HG02759 (cell line): ENCODE measurements around the gene PLCB2.

Experiments
- ATAC-seq: cut with Tn5 transposase; IDR thresholded peaks from one replicate; pipeline ENCODE4 v1.9.1; 2021; ENCODE audit warnings: mild to moderate bottlenecking, moderate library complexity; ENCODE audit not compliant: unreplicated experiment

Gene PLCB2, protein sequence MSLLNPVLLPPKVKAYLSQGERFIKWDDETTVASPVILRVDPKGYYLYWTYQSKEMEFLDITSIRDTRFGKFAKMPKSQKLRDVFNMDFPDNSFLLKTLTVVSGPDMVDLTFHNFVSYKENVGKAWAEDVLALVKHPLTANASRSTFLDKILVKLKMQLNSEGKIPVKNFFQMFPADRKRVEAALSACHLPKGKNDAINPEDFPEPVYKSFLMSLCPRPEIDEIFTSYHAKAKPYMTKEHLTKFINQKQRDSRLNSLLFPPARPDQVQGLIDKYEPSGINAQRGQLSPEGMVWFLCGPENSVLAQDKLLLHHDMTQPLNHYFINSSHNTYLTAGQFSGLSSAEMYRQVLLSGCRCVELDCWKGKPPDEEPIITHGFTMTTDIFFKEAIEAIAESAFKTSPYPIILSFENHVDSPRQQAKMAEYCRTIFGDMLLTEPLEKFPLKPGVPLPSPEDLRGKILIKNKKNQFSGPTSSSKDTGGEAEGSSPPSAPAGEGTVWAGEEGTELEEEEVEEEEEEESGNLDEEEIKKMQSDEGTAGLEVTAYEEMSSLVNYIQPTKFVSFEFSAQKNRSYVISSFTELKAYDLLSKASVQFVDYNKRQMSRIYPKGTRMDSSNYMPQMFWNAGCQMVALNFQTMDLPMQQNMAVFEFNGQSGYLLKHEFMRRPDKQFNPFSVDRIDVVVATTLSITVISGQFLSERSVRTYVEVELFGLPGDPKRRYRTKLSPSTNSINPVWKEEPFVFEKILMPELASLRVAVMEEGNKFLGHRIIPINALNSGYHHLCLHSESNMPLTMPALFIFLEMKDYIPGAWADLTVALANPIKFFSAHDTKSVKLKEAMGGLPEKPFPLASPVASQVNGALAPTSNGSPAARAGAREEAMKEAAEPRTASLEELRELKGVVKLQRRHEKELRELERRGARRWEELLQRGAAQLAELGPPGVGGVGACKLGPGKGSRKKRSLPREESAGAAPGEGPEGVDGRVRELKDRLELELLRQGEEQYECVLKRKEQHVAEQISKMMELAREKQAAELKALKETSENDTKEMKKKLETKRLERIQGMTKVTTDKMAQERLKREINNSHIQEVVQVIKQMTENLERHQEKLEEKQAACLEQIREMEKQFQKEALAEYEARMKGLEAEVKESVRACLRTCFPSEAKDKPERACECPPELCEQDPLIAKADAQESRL

DNA sequence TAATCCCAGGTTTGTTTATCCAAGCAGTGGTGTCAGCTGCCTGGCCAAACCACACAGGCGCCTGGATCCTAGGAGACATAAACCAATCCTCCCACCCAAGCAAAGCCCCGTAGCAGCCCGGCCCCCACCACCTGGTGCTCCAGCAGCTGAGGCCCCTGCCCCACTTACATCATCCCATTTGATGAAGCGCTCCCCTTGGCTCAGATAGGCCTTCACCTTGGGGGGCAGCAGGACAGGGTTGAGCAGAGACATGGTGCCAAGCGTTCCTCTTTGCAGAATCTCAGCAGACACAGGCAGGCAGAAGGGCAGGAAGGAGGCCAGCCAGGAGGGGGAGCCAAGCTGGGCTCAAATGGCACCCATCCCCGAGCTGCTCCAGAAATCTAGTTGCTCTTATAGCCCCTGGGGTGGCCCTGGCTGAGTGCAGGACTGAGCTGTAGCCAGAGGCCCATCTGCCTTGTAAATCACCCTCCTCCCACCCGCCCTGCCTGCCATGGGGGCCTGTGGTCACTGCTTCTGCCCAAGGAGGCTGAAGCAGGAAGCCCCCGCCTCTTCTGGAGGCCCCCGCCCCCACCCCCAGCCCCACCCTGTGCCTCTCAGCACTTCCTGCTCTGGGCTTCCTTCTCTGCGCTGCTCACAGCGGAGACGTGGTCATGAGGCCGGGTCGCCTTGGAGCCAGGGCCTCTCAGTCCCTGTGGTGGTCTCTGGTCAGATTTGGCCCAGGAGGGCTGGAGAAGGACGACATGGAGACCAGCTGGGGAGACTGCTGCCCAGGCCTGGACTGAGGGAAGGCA is at the start of gene PLCB2:
PLCB2 (minus strand) TSS at position 515 of the 791 bp plus-strand sequence; CDS start at position 252, 263 bp downstream.
- ATAC-seq = peak; percentile 63

DNA sequence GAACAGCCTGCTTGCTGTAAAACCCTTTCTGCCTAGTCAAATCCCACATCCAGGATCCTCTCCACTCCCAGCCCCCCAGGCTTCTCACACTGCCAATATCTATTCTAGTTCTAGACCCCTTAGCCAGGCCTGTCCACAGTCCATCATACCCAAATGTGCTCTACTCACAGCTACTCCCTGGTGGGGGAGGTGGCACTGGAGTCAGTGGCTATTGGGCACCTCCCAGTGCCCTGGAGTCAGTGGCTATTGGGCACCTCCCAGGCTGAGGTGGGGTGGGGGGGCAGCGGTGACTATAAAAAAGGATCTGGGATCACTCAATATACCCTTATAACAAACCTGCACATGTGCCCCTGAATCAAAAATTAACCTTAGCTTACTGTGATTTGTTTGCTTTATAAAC is 49.5 kb upstream of the PLCB2 start:
- ATAC-seq = no peak

DNA sequence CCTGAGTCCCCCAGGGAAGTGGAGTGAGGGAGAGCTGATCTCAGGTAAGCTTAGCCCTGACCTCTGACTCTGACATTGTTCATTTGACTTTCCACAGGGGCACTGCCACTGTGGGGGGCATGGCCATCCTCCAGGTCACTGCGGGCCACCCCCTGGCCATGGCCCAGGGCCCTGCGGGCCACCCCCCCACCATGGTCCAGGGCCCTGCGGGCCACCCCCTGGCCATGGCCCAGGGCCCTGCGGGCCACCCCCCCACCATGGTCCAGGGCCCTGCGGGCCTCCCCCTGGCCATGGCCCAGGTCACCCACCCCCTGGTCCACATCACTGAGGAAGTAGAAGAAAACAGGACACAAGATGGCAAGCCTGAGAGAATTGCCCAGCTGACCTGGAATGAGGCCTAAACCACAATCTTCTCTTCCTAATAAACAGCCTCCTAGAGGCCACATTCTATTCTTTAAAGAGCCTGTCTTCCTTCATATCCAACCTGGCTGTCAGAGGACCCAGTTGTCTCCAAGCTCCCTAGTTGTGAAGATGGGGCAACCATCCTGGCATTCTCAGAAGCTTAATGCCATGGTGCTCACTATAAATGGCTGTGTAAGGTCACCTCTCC is 48.3 kb upstream of the PLCB2 start:
- no peak for ATAC-seq

DNA sequence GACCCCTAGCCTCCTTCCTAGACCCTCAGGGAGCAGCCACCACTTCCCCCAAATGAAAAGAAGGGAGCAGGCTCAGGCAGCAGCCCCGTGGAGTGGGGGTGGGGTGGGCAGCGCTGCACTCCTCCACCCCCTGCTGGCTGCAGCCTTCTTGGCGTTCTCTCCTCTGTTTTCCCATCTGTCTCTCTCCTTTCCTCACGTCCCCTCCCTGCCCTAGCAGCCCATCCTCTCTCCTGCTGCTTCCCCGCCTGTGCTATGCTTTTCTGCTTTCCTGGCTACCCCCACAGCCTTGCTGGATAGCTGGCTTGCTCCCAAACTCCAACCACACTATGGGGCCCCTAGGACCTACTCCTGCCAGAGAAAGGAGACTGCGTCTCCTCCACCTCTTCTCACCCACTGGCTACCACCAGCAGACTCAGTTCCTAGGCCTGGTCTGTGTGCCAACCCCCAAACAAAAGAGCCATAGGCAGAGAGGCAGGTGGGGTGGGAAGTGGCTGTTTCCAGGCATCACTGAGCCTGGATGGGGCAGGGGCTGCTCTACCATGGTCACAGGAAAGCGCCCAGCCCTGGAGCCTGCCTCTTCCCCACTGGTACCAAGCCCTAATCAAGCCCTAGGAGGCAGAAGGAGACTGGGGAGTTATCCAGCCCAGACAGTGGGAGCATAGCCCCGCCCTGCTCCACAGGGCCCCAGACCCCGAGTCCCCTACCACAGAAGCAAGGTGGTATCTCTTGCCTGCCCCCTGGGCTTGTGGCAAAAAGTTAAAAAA is 46.9 kb upstream of the PLCB2 start:
- ATAC-seq = no peak

DNA sequence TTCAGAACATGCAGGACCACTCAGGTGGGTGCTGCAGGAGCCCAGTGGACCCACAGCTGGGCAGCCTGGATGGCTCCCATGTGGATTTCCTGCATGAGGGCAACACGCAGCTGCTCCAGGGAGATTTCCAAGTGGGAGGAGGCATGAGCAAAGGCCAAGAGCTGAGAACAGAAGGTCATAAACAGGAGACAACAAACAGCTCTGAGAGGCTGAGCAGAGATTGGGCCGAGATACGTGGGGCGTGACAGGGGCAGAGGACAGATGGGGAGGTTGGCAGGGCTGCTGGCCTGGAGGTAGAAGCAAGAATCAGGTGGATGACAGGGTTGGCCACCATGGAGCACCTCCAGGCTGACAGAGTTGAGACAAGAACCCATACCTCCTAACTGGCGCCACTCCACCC is 46.0 kb upstream of the PLCB2 start:
- ATAC-seq = no peak

DNA sequence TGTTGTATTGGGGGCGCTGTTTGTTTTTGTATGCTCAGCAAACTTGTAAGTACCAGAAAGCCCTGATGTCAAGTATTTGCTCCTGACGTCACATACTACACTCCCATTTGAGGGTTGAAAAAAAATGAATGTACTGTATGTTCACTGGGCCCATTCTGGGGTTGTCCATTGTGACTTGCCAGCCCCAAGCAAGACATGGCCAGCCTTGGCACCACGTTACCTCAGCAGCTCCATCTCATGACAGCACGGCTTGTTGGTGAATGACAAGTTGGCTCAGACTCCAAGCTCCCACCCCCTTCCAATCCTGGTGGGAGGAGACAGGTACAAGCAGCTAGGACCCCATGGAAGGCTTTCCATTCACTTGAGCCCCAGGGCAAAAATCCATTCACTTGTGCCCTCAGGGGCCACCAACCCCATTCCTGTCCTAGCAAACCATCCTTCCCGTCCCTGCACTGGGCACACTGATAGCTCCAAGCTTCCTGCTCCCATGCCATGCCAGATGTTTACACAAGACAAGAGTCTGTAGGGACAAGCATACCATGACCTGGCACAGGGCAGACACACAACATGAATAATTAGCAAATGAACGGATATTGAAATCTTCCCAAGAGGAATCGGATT is 44.7 kb upstream of the PLCB2 start:
- ATAC-seq = no peak

DNA sequence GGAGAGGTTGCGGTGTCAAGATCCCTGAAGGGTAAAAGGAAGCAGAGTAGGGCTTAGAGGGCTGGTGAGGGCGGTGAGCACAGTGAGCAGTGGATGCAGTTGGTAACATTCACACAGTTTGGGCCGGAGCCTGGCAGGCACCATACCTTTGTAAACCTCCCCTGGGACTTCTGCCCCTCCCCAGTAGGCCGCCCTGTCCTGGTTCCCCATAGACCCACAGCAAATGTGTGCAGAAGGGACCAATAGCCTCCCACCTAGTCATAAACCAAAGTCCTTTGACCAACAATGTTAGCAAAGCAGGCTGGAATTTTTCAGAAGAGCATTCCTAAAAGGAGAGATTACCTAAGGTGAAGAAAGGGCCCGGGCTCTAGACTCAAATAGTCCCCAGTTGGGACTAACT is 41.4 kb upstream of the PLCB2 start:
- no peak for ATAC-seq

DNA sequence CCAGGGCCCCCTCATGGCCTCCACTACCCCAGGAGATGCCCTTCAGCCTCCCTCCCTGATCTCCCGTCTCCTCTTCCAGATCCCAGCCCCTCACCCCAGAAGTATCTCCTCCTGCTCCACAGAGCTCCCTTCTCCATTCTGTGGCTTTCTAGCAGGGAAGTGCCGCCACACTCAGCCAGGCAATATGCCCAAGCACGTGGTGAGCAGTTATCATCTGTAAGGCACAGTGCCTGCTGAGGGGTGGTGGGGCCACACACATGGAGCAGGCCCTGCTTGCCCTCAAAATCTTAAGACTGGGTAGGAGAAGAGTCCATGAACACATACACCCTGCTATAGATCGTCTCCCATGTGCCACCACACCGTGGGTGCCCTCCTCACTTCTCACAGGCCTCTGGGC is 40.7 kb upstream of the PLCB2 start:
- ATAC-seq = no peak

DNA sequence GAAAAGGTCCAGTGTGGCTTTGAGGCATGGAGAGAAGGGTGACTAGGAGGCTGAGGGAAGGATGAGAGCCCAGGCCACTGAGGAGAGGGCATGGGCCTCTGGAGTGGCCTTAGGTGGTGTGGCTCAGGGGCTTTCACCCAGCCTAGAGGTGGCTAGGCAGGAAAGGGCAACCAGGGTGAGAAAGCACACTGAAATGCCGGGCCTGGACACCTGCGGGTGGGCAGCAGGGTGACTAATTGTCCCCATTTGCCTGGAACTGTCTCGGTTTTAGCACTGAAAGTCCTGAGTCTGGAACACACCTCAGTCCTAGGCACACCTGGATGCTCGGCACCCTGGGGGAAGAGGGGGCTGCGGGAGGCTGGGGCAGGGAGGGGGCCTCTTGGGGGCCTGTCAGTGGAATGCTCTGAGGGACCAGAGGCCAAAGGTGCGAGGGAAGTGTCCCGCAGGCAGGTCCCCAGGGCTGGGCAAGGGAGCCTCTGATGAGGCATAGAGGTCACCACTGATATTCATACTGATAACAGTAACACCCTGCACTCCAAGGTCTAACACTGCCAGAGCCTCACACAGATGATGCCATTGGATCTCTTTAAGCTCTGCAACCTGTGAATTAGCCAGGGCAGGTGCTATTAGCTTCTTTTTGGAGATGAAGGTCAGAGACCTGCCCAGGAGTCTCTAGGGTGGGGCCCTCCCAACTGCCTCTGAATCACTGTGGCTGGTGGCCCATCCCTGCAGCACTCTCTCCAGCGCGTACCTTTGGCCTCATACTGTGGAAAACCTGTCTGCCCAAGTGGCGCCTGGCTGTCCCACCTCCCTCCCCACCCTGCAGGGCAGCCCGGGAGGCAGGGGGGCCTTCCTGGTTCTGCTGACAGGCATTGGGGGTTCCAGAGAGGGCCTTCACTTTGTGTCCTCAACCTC is 40.1 kb upstream of the PLCB2 start:
- ATAC-seq = no peak

DNA sequence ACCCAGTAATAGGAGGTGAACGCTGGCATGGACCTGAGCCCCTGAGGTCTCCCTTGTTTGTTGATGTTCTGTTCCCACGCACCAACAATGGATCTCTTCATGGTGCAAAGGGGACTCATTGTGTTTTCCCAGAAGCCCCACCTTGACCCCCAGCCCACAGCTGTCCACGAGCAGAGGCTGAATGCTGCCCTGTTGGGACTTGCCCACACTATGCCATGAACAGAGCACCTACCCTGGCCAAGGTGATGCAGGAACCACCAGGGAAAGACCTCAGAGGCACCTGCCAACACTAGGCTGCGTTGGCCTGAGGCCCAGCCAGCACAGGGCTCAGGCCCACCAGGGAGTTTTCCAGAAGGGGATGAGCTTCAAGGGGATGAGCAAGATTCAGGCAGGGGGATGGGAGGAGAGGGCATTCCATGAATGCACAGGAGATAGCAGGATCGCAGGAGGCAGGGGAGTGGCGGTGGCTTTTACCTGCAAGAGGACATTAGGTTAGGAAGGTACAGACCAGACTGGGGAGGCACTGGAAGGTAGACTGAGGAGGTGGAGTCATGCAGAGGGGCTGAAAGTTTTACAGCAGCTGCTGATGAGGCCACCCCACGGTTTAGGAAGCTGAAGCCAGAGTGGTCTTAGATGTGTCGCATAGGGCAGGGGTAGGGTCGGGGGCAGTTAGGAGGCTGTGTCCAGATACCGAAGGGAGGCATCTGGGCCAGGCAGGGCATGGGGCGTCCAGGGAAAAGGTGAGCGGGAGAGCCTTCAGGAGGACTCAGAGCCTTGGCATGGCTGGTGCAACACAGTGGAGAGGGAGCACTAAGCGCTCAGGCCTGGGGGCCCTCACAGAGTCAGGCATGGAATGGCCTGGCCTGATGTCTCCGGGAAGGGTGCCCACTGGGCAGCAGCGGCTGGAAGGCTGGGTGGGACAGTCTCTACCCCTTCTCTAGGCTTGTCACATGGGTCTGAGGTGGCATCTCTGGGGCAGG is 39.1 kb upstream of the PLCB2 start:
- ATAC-seq = no peak

DNA sequence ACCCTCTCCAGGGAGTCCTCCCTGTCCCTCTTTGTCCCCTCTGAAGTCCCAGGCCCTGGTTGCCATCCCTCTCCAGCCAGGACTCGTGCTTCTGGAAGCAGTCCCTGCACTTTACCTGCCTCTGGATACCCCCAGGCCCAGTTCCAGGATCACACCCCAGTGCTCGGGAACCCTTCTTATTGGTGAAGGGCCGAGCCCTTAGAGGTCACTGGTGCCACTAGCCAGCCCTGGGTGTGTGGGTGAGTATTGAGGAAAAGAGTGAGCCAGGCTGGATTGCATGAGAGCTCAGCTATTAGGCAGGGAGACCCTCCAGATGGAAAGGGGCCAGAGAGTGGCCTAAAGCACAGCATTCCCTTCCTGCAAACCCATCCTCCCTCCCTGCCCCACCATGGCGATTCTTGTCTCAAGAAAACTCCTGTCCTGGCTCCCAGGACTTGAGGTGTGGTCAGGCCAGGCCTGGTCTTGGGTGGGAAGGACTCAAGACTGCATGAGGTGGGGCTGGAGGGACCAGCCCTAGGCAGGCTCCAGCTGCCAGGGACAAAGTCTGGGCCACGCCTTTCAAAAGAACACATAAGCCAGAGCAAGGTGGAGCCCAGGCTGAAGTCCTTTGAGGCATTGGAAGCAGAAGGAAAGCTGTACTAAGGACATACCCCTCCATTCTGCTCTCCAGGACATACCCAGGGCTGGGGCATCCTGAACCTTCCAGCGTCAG is 38.3 kb upstream of the PLCB2 start:
- no peak for ATAC-seq

DNA sequence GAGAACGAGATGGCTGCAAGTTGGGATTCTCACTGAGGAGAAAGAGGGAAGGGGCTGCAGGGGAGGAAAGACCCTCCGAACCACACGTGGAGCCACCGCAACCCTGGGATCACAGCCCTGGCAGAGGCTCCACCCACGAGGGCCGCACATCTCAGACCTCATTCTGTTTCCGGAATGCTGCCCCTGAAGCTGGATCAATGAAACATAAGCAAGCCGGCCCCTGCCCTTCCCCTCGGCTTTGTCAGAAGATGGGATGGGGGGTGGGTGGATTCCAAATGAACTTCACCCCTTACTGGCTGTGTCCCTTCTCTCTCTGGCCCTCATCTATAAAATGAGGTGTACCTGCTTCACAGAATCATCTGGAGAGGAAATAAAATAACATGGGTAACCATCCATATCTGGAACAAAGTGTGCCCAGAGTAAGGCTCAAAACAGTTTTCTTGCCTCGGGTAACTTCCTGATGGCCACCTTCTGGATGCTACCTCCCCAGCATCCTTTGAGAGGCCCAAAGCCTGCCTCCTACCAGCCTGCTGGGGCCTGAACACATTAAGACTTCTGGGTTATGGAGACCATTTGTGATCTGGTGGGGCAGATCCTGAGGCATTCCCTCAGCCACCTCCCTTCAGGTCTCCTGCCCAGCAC is 37.6 kb upstream of the PLCB2 start:
- ATAC-seq = no peak

DNA sequence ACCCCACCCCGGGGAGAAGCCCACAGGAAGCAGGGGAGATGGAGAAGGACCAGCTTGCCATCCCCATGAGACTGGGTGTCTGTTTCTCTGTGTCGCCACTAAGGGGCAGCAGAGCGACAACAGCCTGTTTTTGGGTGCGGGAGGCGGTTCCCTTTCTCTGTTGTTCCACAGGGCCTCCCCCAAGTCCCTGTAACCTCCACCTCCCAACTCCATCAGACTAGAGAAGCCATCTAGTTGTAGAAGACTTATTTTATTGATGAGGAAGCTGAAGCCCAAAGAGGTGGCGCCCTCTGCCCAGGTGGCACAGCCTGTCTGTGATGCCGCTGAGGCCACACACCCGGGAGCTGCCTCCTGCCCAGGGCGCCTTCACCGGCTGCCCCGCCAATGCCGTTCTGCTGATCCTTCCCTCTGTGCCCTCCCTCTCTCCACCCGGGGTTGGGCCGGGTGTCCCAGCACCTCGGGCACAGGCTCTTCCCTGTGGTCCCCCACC is 36.9 kb upstream of the PLCB2 start:
- ATAC-seq = peak; percentile 57

DNA sequence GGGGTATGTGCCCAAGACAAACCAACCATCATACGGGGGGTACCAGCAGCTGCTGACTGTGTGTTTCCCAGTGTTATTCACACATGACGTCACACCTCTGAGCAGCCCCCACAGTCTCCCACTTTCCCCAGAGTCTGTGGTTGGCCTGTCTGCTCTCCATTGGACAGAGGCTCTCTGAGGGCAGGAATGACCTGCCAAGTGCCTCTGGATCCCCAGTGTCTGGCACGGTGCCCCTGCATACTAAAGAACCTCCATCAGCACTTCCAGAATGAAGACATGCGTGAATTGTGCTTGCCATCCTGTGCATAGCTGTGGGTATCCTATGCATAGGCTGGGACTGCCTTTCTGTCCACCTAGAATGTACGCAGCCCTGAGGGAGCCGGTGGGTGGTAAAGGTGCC is 36.5 kb upstream of the PLCB2 start:
- no peak for ATAC-seq

DNA sequence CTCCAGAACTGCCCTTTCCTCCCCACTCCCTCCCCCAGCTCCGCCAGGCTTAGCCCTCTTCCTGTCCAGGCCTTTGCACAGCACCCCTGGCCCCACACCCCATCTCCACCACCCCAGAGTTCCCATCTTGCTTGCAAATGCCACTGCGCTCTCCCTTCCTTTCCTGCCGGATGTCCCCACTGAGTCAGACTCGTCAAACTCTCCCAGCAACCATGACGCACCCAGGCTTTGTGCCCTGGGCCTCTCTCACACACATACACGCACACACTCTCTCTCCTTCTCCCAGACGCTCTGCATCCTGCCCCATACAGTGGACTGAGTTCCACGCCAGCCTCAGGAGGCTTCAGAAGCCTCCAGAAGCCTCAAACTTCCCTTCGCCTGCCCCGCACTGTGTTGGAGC is 35.8 kb upstream of the PLCB2 start:
- ATAC-seq = no peak
